Measurements from ENCODE around the gene ZDHHC17.

DNA sequence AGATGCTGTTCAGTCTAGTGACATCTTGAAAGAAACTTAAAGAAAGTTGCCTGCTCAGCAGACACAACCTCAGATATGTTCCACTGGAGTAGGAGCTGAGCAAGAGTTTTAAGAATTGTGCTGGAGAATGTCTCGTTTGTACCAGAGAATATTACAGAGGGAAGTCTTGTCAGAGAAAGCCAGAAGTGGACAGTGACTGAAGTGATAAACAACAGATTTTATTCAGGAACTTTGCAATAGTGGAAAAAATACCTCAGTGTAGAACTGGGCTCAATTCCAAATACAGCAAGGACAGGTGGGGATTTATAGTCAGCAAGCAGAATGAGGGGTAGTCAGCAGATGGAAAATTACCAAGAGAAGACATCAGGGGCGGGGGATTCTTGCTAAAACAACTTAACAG is 18.6 kb downstream of the ZDHHC17 start:
- TF ChIP-seq, protein P1, sequence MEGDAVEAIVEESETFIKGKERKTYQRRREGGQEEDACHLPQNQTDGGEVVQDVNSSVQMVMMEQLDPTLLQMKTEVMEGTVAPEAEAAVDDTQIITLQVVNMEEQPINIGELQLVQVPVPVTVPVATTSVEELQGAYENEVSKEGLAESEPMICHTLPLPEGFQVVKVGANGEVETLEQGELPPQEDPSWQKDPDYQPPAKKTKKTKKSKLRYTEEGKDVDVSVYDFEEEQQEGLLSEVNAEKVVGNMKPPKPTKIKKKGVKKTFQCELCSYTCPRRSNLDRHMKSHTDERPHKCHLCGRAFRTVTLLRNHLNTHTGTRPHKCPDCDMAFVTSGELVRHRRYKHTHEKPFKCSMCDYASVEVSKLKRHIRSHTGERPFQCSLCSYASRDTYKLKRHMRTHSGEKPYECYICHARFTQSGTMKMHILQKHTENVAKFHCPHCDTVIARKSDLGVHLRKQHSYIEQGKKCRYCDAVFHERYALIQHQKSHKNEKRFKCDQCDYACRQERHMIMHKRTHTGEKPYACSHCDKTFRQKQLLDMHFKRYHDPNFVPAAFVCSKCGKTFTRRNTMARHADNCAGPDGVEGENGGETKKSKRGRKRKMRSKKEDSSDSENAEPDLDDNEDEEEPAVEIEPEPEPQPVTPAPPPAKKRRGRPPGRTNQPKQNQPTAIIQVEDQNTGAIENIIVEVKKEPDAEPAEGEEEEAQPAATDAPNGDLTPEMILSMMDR (conservative IDR thresholded peaks at IDR 0.05; ENCODE audit: low read length) = no peak
- TF ChIP-seq EZH2phosphoT487 (IDR thresholded peaks at IDR 0.05; ENCODE audit: borderline replicate concordance) = no peak
